ENCODE data around the gene MUSTN1.

Gene MUSTN1

GRCh38 chr3:52843108-52843865 is 8.5 kb upstream of the MUSTN1 start:
- Histone ChIP-seq H3K27me3 (ENCODE audit: insufficient read depth, low read length) (no peaks in the 10 kb centered on the region), H4K20me1 (ENCODE audit: insufficient read depth, low read length) (no peaks in the 10 kb centered on the region), H3K9me2 (ENCODE audit: low read depth, low read length) (no peaks in the 10 kb centered on the region), H2AFZ (ENCODE audit: low read length) (no peak overlapping the region), H3K9ac (ENCODE audit: low read length) (no peak overlapping the region), H3K9me3 (ENCODE audit: low read length) (no peaks in the 10 kb centered on the region), H3F3A (ENCODE audit: insufficient read depth, low read length) (no peaks in the 10 kb centered on the region), H3K4me1 (ENCODE audit: insufficient read depth, low read length, severe bottlenecking) (no peaks in the 10 kb centered on the region), H3K79me2 (ENCODE audit: insufficient read depth, low read length) (no peaks in the 10 kb centered on the region), H3K4me3 (ENCODE audit: low read depth, low read length, poor library complexity, severe bottlenecking) (no peak overlapping the region), H3K27ac (ENCODE audit: low read depth, low read length, poor library complexity, severe bottlenecking) (no peak overlapping the region), H3K4me2 (ENCODE audit: low read length) (no peak overlapping the region), H3K36me3 (ENCODE audit: insufficient read depth, low read length) (peaks cover 18% of the 10 kb centered on the region; the same call in 1 of the 2 replicates)
- TF ChIP-seq EZH2 (IDR thresholded peaks at IDR 0.05; ENCODE audit: borderline replicate concordance, low read length): no peak
- no peak for TF ChIP-seq CTCF (IDR thresholded peaks at IDR 0.05; ENCODE audit: low read length)

- Histone ChIP-seq H3K27ac (ENCODE audit: low read depth, low read length, poor library complexity, severe bottlenecking) (no peak overlapping the region), H3F3A (ENCODE audit: insufficient read depth, low read length) (no peaks in the 10 kb centered on the region), H3K27me3 (ENCODE audit: insufficient read depth, low read length) (no peaks in the 10 kb centered on the region), H3K9me2 (ENCODE audit: low read depth, low read length) (no peaks in the 10 kb centered on the region), H3K36me3 (ENCODE audit: insufficient read depth, low read length) (peaks cover 13% of the 10 kb centered on the region; the same call in 1 of the 2 replicates), H3K9me3 (ENCODE audit: low read length) (no peaks in the 10 kb centered on the region), H4K20me1 (ENCODE audit: insufficient read depth, low read length) (no peaks in the 10 kb centered on the region), H3K79me2 (ENCODE audit: insufficient read depth, low read length) (no peaks in the 10 kb centered on the region), H3K9ac (ENCODE audit: low read length) (no peak overlapping the region), H3K4me1 (ENCODE audit: insufficient read depth, low read length, severe bottlenecking) (no peaks in the 10 kb centered on the region), H3K4me2 (ENCODE audit: low read length) (no peak overlapping the region), H3K4me3 (ENCODE audit: low read depth, low read length, poor library complexity, severe bottlenecking) (no peak overlapping the region), H2AFZ (ENCODE audit: low read length) (no peak overlapping the region)
- TF ChIP-seq CTCF (IDR thresholded peaks at IDR 0.05; ENCODE audit: low read length): no peak
- TF ChIP-seq EZH2 (IDR thresholded peaks at IDR 0.05; ENCODE audit: borderline replicate concordance, low read length): no peak
Measured at GRCh38 chr3:52842424-52842823, 7.6 kb upstream of the MUSTN1 start.

GRCh38 chr3:52841981-52842340 is 7.1 kb upstream of the MUSTN1 start:
- H3K36me3 ChIP-seq (ENCODE audit: insufficient read depth, low read length): peaks cover 13% of the 10 kb centered on the region; the same call in 1 of the 2 replicates
- H3K4me3 ChIP-seq (ENCODE audit: low read depth, low read length, poor library complexity, severe bottlenecking): no peak overlapping the region
- H3K4me2 ChIP-seq (ENCODE audit: low read length): no peak overlapping the region
- no peak overlapping the region for H3K9ac ChIP-seq (ENCODE audit: low read length)
- no peaks in the 10 kb centered on the region for H3K27me3 ChIP-seq (ENCODE audit: insufficient read depth, low read length)
- TF ChIP-seq EZH2 (IDR thresholded peaks at IDR 0.05; ENCODE audit: borderline replicate concordance, low read length) (no peak), CTCF (IDR thresholded peaks at IDR 0.05; ENCODE audit: low read length) (no peak)
- no peaks in the 10 kb centered on the region for H4K20me1 ChIP-seq (ENCODE audit: insufficient read depth, low read length)
- no peaks in the 10 kb centered on the region for H3K4me1 ChIP-seq (ENCODE audit: insufficient read depth, low read length, severe bottlenecking)
- no peaks in the 10 kb centered on the region for H3K9me2 ChIP-seq (ENCODE audit: low read depth, low read length)
- H3K79me2 ChIP-seq (ENCODE audit: insufficient read depth, low read length): no peaks in the 10 kb centered on the region
- no peaks in the 10 kb centered on the region for H3F3A ChIP-seq (ENCODE audit: insufficient read depth, low read length)
- no peaks in the 10 kb centered on the region for H3K9me3 ChIP-seq (ENCODE audit: low read length)
- no peak overlapping the region for H2AFZ ChIP-seq (ENCODE audit: low read length)
- H3K27ac ChIP-seq (ENCODE audit: low read depth, low read length, poor library complexity, severe bottlenecking): no peak overlapping the region
